A549 (cell line): Measurements from ENCODE around the gene EXOC2. TPM values are rescaled to one million over a fixed set of nuclear protein-coding genes. Genes with fewer than 3 reads are reported as not detected.

Experiments used
- ATAC-seq, 2 experiments: fragments of 200-7000 bp in 1 of 2; fragments of >200 bp in 1 of 2; cut with Nextera tagmentation in 1 of 2; cut with Tn5 transposase in 1 of 2; 3 replicates each; pipeline versions ENCODE4 v1.8.0 to v1.9.1; 2018 to 2020; ENCODE audit warnings: mild to moderate bottlenecking in 1 of 2, moderate library complexity in 1 of 2
- CTCF ChIA-PET: fragments of 300-600 bp; sonication (Branson Sonifier 250); formaldehyde crosslinking; extraction: SDS; loops from one replicate; lab custom pipeline; 2021; ENCODE audit warnings: antibody characterized with exemption, inconsistent platforms; lab: Yijun Ruan, JAX
- POLR2A ChIA-PET: fragments of 350-600 bp; formaldehyde crosslinking; extraction: SDS; loops from one replicate; lab custom pipeline; 2021; ENCODE audit warnings: antibody characterized with exemption, inconsistent platforms; lab: Yijun Ruan, JAX
- DNase-seq, 2 experiments: peaks; one replicate each; pipeline versions ENCODE4 v3.0.0 to v3.0.0-alpha.2; 2011 to 2016; ENCODE audit warnings: low read depth in 1 of 2, low spot score in 1 of 2
- FAIRE-seq: peaks from 2 replicates; lab custom pipeline; 2011; peaks lifted over from hg19 to GRCh38; lab: Jason Lieb, UNC
- H3K27ac ChIP-seq, 2 experiments: fragments of >200 bp; sonication (Bioruptor Twin); formaldehyde crosslinking; 3 replicates each; pipeline ENCODE4 v1.5.1; 2016 to 2017
- H3K4me1 ChIP-seq: fragments of >200 bp; sonication (Bioruptor Twin); formaldehyde crosslinking; 3 replicates; pipeline ENCODE4 v1.6.1; 2016
- H3K4me2 ChIP-seq: fragments of >200 bp; sonication (Bioruptor Twin); formaldehyde crosslinking; 3 replicates; pipeline ENCODE4 v1.6.1; 2016
- H3K4me3 ChIP-seq: fragments of >200 bp; sonication (Bioruptor Twin); formaldehyde crosslinking; 3 replicates; pipeline ENCODE4 v1.5.1; 2016
- H3K9me3 ChIP-seq: fragments of >200 bp; sonication (Bioruptor Twin); formaldehyde crosslinking; 3 replicates; pipeline ENCODE4 v1.6.1; 2016
- CBX8 ChIP-seq: fragments of 200-600 bp; sonication (generic); IDR thresholded peaks from 2 replicates; pipeline ENCODE4 v1.6.1; 2016
- CEBPB ChIP-seq, 2 experiments: fragments of >200 bp in 1 of 2; sonication (Bioruptor Twin) in 1 of 2; formaldehyde crosslinking in 1 of 2; IDR thresholded peaks; 2 replicates each; pipeline ENCODE4 v1.6.1; 2012 to 2016
- CHD2 ChIP-seq: fragments of 150-350 bp; IDR thresholded peaks from 2 replicates; pipeline ENCODE4 v1.6.1; 2014; ENCODE audit warnings: low read length; ENCODE audit not compliant: partially characterized antibody
- EHF ChIP-seq: fragments of 250-450 bp; sonication (Bioruptor Pico); IDR thresholded peaks from 2 replicates; pipeline ENCODE4 v1.5.0; 2020; ENCODE audit warnings: mild to moderate bottlenecking
- EHMT2 ChIP-seq: fragments of 200-600 bp; sonication (generic); IDR thresholded peaks from 2 replicates; pipeline ENCODE4 v1.6.1; 2016; ENCODE audit warnings: antibody characterized with exemption, low read depth, mild to moderate bottlenecking, moderate library complexity
- EP300 ChIP-seq, 2 experiments: fragments of >200 bp; sonication (Bioruptor Twin); formaldehyde crosslinking; IDR thresholded peaks; 2 replicates in 1 of 2; 3 replicates in 1 of 2; pipeline ENCODE4 v1.6.1; 2016 to 2017
- ESRRA ChIP-seq: fragments of 150-350 bp; IDR thresholded peaks from 2 replicates; pipeline ENCODE4 v1.6.1; 2014; ENCODE audit warnings: mild to moderate bottlenecking, low read length, borderline replicate concordance
- FOSL2 ChIP-seq, 2 experiments: fragments of 450-650 bp in 1 of 2; fragments of >200 bp in 1 of 2; sonication (Bioruptor Twin) in 1 of 2; formaldehyde crosslinking; IDR thresholded peaks; 2 replicates each; pipeline versions ENCODE4 v1.5.0 to v1.6.1; 2016 to 2020; ENCODE audit warnings: mild to moderate bottlenecking in 1 of 2, moderate library complexity in 1 of 2
- FOXS1 ChIP-seq: fragments of 250-450 bp; sonication (Bioruptor Pico); IDR thresholded peaks from 2 replicates; pipeline ENCODE4 v1.5.0; 2020; ENCODE audit warnings: mild to moderate bottlenecking, moderate library complexity
- GATA3 ChIP-seq: IDR thresholded peaks from 2 replicates; pipeline ENCODE4 v1.6.1; 2012; ENCODE audit warnings: borderline replicate concordance
- HOXA7 ChIP-seq: fragments of 250-450 bp; sonication (Bioruptor Pico); IDR thresholded peaks from 2 replicates; pipeline ENCODE4 v1.5.0; 2020; ENCODE audit warnings: mild to moderate bottlenecking, moderate library complexity
- JUNB ChIP-seq: fragments of >200 bp; sonication (Bioruptor Twin); formaldehyde crosslinking; IDR thresholded peaks from 2 replicates; pipeline ENCODE4 v1.6.1; 2016
- KDM5A ChIP-seq: fragments of 200-600 bp; sonication (generic); IDR thresholded peaks from 2 replicates; pipeline ENCODE4 v1.6.1; 2016; ENCODE audit warnings: antibody characterized with exemption, mild to moderate bottlenecking
- MAFK ChIP-seq: fragments of 450-650 bp; IDR thresholded peaks from 2 replicates; pipeline ENCODE4 v1.6.1; 2014; ENCODE audit not compliant: partially characterized antibody
- NPAS2 ChIP-seq: fragments of 250-450 bp; sonication (Bioruptor Pico); IDR thresholded peaks from 2 replicates; pipeline ENCODE4 v1.8.0; 2022; ENCODE audit warnings: mild to moderate bottlenecking, moderate library complexity, borderline replicate concordance
- PBX3 ChIP-seq: IDR thresholded peaks from 2 replicates; pipeline ENCODE4 v1.6.1; 2012
- RAD21 ChIP-seq, 2 experiments: fragments of >200 bp in 1 of 2; sonication (Bioruptor Twin) in 1 of 2; formaldehyde crosslinking in 1 of 2; IDR thresholded peaks in 1 of 2; conservative IDR thresholded peaks in 1 of 2; 2 replicates in 1 of 2; 3 replicates in 1 of 2; pipeline ENCODE4 v1.6.1; 2012 to 2018; ENCODE audit warnings: inconsistent platforms in 1 of 2
- RARB ChIP-seq: fragments of 250-450 bp; sonication (Bioruptor Pico); IDR thresholded peaks from 2 replicates; pipeline ENCODE4 v1.8.0; 2021; ENCODE audit warnings: mild to moderate bottlenecking, moderate library complexity
- RCOR1 ChIP-seq: fragments of 150-350 bp; IDR thresholded peaks from 2 replicates; pipeline ENCODE4 v1.6.1; 2014; ENCODE audit warnings: antibody characterized with exemption, low read length, low read depth
- RNF2 ChIP-seq: fragments of 200-600 bp; sonication (generic); IDR thresholded peaks from 2 replicates; pipeline ENCODE4 v1.6.1; 2016; ENCODE audit warnings: low read depth, mild to moderate bottlenecking, antibody characterized with exemption, moderate library complexity, borderline replicate concordance
- SMC3 ChIP-seq: fragments of >200 bp; sonication (Bioruptor Twin); formaldehyde crosslinking; IDR thresholded peaks from 3 replicates; pipeline ENCODE4 v1.6.1; 2018; ENCODE audit warnings: inconsistent platforms
- SREBF2 ChIP-seq: fragments of 450-650 bp; IDR thresholded peaks from 2 replicates; pipeline ENCODE4 v1.6.1; 2014; ENCODE audit warnings: mild to moderate bottlenecking, moderate library complexity
- TFCP2L1 ChIP-seq: fragments of 250-450 bp; sonication (Bioruptor Pico); IDR thresholded peaks from 2 replicates; pipeline ENCODE4 v1.5.0; 2021; ENCODE audit warnings: mild to moderate bottlenecking
- TP53 ChIP-seq: fragments of 250-450 bp; sonication (Bioruptor Pico); IDR thresholded peaks from 2 replicates; pipeline ENCODE4 v1.5.0; 2021; ENCODE audit warnings: mild to moderate bottlenecking, moderate library complexity
- ZSCAN20 ChIP-seq: fragments of 250-450 bp; sonication (Bioruptor Pico); IDR thresholded peaks from 2 replicates; pipeline ENCODE4 v1.8.0; 2022; ENCODE audit warnings: mild to moderate bottlenecking, moderate library complexity
- WGBS: methylation state at CpG from one replicate; pipeline ENCODE4 v1.1.6; 2017; ENCODE audit errors: missing lambda C conversion rate; 5-methylcytosine and 5-hydroxymethylcytosine counted together
- polyA plus RNA-seq, 4 experiments: library from polyadenylated mRNA; depleted of rRNA in 3 of 4; stranded (reverse); fragments of >200 nt; fragmentation: RNase III in 1 of 4; extraction: RNeasy Plus Mini Kit Qiagen cat#74134 plus additional on column Dnase treatment in 1 of 4; gene quantifications; 2 replicates in 3 of 4; 3 replicates in 1 of 4; pipeline ENCODE4 v1.2.3, GENCODE V29; 2011 to 2017
- TF ChIP-seq, protein P1 (sequence below): fragments of >200 bp; sonication (Bioruptor Twin); formaldehyde crosslinking; IDR thresholded peaks from 3 replicates; pipeline ENCODE4 v1.5.1; 2016
- TF ChIP-seq, protein P2 (sequence below): fragments of 250-450 bp; sonication (Bioruptor Pico); IDR thresholded peaks from 2 replicates; pipeline ENCODE4 v1.5.0; 2020; ENCODE audit warnings: low read depth, mild to moderate bottlenecking, moderate library complexity
- TF ChIP-seq, protein P3 (sequence below): fragments of >200 bp; sonication (Bioruptor Twin); formaldehyde crosslinking; IDR thresholded peaks from 2 replicates; pipeline ENCODE4 v1.6.1; 2016

Gene EXOC2
- polyA plus RNA-seq, 2 of the 4 experiments (the other 2 are of a cell fraction) = 13.3 to 22.9 TPM

DNA sequence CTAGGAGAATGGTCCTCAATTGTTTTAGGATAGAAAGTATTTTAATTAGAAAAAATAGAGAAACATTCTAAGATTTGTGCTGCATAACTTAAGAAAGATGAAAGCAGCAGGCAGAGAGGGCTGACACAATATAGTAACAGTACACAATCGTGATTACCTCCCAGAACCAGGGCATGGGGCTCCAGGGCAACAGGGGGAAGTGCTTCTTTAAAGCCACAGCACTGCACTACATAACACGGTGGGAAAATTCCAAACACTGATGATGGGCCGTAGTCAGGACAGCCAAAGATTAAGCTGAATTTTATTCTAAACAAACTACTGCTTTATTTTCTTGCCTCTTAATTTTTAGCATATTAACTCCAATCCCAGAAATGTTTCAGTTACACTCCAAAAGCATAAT lies 14.4 kb downstream of the EXOC2 start:
- TF ChIP-seq JUNB (no peak), GATA3 (no peak), ZSCAN20 (CRISPR knock-in tag) (no peak)
- no peak for ATAC-seq
- Histone ChIP-seq H3K4me3 (no peak overlapping the region), H3K27ac (no peak overlapping the region), H3K9me3 (no peaks in the 10 kb centered on the region), H3K4me1 (peaks cover 29% of the 10 kb centered on the region), H3K4me2 (no peak overlapping the region)
- CTCF ChIA-PET = no interaction called here
- no peak for DNase-seq
- no peak for FAIRE-seq
- 69% methylated on average over 3 of the region's 3 CpGs for WGBS
- POLR2A ChIA-PET = no interaction called here

- ChIA-PET POLR2A (no interaction called here), CTCF (no interaction called here)
- FAIRE-seq (no peak), ATAC-seq (no peak), DNase-seq (no peak)
- Histone ChIP-seq H3K4me1 (peaks cover 28% of the 10 kb centered on the region), H3K4me3 (no peak overlapping the region), H3K27ac (no peak overlapping the region), H3K4me2 (no peak overlapping the region), H3K9me3 (no peaks in the 10 kb centered on the region)
- TF ChIP-seq EP300 (IDR thresholded peaks at IDR 0.05) (no peak), MAFK (no peak), PBX3 (no peak), RNF2 (no peak), RAD21 (conservative IDR thresholded peaks at IDR 0.05 in 1 of 2, IDR thresholded peaks at IDR 0.05 in 1 of 2) (no peak), FOXS1 (no peak), RCOR1 (no peak), ESRRA (no peak), TFCP2L1 (no peak), HOXA7 (CRISPR knock-in tag) (no peak), KDM5A (no peak), RARB (CRISPR knock-in tag) (no peak)
- 98% methylated on average over 4 of the region's 4 CpGs for WGBS
Observed at GRCh38 chr6:677919-678318, 15.0 kb downstream of the EXOC2 start.

DNA sequence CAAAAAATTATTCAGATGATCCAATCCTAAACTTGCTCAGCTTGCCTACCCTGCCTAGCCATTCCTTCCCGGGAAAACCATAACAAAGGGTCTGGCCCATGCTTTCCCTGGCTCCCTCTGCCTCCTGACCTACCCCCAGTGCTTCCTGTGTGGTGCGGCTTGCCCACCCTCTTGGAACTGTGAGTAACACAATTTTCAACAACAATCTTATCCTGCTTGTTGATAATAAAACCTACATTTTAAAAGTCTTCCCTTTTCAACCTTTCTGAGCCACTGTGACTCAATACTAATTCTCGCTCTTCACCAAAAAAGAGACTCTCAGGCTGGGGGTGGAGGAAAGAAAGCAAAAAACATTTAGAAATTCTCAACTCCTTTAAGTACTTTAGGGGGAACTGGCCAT lies 18.0 kb downstream of the EXOC2 start:
- no peak for ATAC-seq
- Histone ChIP-seq H3K4me3 (no peak overlapping the region), H3K4me2 (no peak overlapping the region), H3K27ac (no peak overlapping the region)
- POLR2A ChIA-PET = no interaction called here
- 98% methylated on average over 3 of the region's 3 CpGs for WGBS
- TF ChIP-seq, protein P1, sequence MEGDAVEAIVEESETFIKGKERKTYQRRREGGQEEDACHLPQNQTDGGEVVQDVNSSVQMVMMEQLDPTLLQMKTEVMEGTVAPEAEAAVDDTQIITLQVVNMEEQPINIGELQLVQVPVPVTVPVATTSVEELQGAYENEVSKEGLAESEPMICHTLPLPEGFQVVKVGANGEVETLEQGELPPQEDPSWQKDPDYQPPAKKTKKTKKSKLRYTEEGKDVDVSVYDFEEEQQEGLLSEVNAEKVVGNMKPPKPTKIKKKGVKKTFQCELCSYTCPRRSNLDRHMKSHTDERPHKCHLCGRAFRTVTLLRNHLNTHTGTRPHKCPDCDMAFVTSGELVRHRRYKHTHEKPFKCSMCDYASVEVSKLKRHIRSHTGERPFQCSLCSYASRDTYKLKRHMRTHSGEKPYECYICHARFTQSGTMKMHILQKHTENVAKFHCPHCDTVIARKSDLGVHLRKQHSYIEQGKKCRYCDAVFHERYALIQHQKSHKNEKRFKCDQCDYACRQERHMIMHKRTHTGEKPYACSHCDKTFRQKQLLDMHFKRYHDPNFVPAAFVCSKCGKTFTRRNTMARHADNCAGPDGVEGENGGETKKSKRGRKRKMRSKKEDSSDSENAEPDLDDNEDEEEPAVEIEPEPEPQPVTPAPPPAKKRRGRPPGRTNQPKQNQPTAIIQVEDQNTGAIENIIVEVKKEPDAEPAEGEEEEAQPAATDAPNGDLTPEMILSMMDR = no peak
- TF ChIP-seq, protein P2, sequence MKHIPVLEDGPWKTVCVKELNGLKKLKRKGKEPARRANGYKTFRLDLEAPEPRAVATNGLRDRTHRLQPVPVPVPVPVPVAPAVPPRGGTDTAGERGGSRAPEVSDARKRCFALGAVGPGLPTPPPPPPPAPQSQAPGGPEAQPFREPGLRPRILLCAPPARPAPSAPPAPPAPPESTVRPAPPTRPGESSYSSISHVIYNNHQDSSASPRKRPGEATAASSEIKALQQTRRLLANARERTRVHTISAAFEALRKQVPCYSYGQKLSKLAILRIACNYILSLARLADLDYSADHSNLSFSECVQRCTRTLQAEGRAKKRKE (CRISPR knock-in tag) = no peak
- TF ChIP-seq ZSCAN20 (CRISPR knock-in tag) (no peak), RCOR1 (no peak), NPAS2 (CRISPR knock-in tag) (no peak), EHF (no peak), CBX8 (no peak), CHD2 (no peak), CEBPB (IDR thresholded peaks at IDR 0.05) (no peak), TFCP2L1 (no peak), TP53 (no peak), SMC3 (no peak), EHMT2 (no peak), FOSL2 (IDR thresholded peaks at IDR 0.05) (no peak), FOSL2 (CRISPR knock-in tag; IDR thresholded peaks at IDR 0.05) (no peak), FOXS1 (no peak), SREBF2 (no peak)
- TF ChIP-seq, protein P3, sequence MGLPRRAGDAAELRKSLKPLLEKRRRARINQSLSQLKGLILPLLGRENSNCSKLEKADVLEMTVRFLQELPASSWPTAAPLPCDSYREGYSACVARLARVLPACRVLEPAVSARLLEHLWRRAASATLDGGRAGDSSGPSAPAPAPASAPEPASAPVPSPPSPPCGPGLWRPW = no peak
- TF ChIP-seq, all 56 proteins: peak for 0
- CTCF ChIA-PET = no interaction called here
- H3K4me1 ChIP-seq = peaks cover 7% of the 10 kb centered on the region; the same call in 1 of the 3 replicates
- FAIRE-seq (no peak), DNase-seq (no peak)
- H3K9me3 ChIP-seq = no peaks in the 10 kb centered on the region
